GM23338 (cell line): Measurements from ENCODE around the gene ADAMTS14.

Experiments used
- CREB1 ChIP-seq: fragments of 250-450 bp; sonication (Bioruptor Pico); IDR thresholded peaks from 2 replicates; pipeline ENCODE4 v1.5.0; 2020; ENCODE audit warnings: low read depth, mild to moderate bottlenecking, moderate library complexity
- CTCF ChIP-seq, 2 experiments: fragments of 200-600 bp in 1 of 2; sonication (generic) in 1 of 2; conservative IDR thresholded peaks; 2 replicates each; pipeline versions ENCODE4 v1.5.1 to v1.6.1; 2016 to 2017; ENCODE audit warnings: antibody characterized with exemption in 2 of 2, low read depth in 2 of 2, mild to moderate bottlenecking in 2 of 2, moderate library complexity in 1 of 2
- ETS1 ChIP-seq: IDR thresholded peaks from 2 replicates; pipeline ENCODE4 v1.6.1; 2016; ENCODE audit warnings: antibody characterized with exemption
- EZH2 ChIP-seq: fragments of 200-600 bp; sonication (generic); IDR thresholded peaks from one replicate; pipeline ENCODE4 v1.8.0; 2017; ENCODE audit warnings: antibody characterized with exemption, mild to moderate bottlenecking, low read depth; ENCODE audit not compliant: unreplicated experiment
- EZH2phosphoT487 ChIP-seq: fragments of 200-600 bp; sonication (generic); IDR thresholded peaks from one replicate; pipeline ENCODE4 v1.8.1; 2018; ENCODE audit warnings: antibody characterized with exemption; ENCODE audit not compliant: unreplicated experiment
- NANOG ChIP-seq: IDR thresholded peaks from 2 replicates; pipeline ENCODE4 v1.6.1; 2016; ENCODE audit warnings: antibody characterized with exemption, borderline replicate concordance
- POLR2AphosphoS5 ChIP-seq: IDR thresholded peaks from 2 replicates; pipeline ENCODE4 v1.6.1; 2016; ENCODE audit warnings: antibody characterized with exemption, low read depth
- REST ChIP-seq: IDR thresholded peaks from one replicate; pipeline ENCODE4 v1.6.1; 2018; ENCODE audit warnings: antibody characterized with exemption; ENCODE audit not compliant: unreplicated experiment
- ZNF462 ChIP-seq: fragments of 250-450 bp; sonication (Bioruptor Pico); IDR thresholded peaks from 2 replicates; pipeline ENCODE4 v1.5.0; 2020; ENCODE audit warnings: mild to moderate bottlenecking, moderate library complexity

GRCh38 chr10:70780772-70781171 lies 108.5 kb downstream of the ADAMTS14 start:
- TF ChIP-seq ETS1, result no peak
- no peak for TF ChIP-seq CTCF (conservative IDR thresholded peaks at IDR 0.05; ENCODE audit: low read depth in 2 of 2)
- no peak for TF ChIP-seq EZH2
- TF ChIP-seq CREB1, result no peak
- TF ChIP-seq POLR2AphosphoS5, result no peak
- TF ChIP-seq NANOG, result no peak
- no peak for TF ChIP-seq REST
- TF ChIP-seq EZH2phosphoT487, result no peak
- TF ChIP-seq ZNF462 (CRISPR knock-in tag), result no peak
